HUDEP-2 (cell line): ENCODE data around the gene SWT1.

ENCODE experiments used
- DNase-seq, 76 experiments: peaks; one replicate each; lab custom pipeline; 2025; ENCODE audit not compliant: unreplicated experiment in 76 of 76; lab: John Stamatoyannopoulos, UW

SWT1 gene

GRCh38 chr1:185284116-185284515 is 127.1 kb downstream of the SWT1 start:
- DNase-seq = peak in 11 of 76 experiments; percentile 19 to 70 (median 52)

- DNase-seq = peak in 75 of 76 experiments; percentile 17 to 97 (median 78)
These were observed 127.7 kb downstream of the SWT1 start for GRCh38 chr1:185284533-185285276.

DNA sequence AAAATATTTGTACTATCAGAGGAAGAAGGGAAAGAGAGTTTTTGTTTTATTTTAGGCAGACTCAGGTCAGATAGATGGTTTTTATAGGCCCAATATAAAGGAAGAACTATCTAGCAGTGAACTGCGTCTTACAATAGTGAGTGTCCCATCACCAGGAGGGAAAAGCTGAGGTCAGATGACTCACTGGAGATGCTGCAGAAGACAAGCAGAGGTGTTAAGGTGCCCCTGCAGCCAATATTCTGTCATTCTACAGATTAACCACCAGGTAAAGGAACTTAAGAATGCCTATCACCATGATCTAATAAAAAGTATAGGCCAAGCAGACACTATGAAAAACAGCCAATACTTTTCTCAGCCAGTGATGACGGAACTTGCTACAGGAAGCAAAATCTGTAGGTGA is 130.5 kb downstream of the SWT1 start:
- no peak for DNase-seq

DNA sequence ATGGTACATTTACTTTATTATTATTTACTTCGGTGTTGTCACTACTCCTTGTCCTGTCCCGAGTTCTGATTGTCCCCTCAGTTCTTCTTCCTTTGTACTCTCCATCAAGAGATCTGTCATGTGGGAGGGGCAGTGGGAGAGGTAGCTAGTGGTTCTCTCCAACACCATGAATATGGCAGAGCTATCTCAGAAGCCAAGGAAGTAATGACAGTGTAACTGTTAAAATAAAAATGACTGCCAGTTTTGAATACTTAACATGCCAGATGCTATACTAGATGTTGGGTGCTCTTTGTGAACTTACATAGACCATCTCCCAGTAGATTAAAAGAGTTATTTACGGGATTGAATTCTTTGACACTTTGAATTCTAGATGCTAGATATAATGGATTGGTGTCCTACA is 131.5 kb downstream of the SWT1 start:
- no peak for DNase-seq

DNA sequence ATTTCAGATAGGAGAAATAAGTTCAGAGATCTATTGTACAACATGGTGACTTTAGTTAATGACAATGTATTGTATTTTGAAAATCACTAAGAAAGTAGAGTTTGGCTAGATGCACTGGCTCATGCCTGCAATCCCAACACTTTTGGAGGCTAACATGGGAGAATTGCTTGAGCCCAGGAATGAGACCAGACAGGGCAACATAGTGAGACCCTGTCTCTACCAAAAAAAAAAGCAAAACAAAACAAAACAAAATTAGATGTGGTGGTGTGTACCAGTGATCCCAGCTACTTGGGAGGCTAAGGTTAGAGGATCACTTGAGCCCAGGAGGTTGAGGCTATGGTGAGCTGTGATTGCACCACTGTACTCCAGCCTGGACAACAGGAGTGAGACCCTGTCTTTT is 132.9 kb downstream of the SWT1 start:
- DNase-seq = no peak

DNA sequence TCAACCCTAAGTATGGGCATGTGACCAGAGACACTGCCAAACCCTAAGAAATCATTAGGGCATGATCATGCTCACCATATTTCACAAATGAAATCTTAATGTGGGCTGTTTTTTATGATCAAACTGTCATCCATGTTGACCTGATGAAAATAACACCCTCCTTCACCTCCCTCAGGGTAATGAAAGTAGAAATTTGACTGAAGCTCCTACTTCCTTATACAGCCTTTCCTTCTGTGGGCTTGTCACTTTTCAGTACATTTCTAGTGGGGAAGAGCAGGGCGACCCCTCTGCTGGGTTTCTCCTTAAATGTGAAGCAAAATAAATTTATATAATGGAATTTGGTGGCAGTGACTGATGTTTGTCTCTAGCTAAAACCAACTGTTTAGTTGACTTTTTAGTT is 134.2 kb downstream of the SWT1 start:
- no peak for DNase-seq

DNA sequence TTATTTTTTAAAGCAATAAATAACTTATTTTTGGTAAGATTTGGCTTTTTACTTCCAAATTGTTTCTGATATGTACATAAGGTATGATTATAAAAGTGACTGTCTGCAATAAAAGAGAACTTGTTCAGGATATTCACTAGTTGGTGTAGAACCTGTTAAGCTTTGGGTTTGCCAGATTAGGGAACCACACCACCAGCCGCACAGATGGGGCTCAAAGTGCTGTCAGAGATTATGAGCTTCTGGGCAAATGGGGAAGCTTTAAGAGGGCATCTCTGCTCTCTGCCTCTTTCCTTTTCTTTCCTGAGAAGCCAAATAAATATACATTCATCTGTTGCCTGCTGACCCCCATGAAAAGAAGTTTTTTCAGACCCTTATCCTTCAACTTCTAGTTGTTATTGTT is 134.7 kb downstream of the SWT1 start:
- DNase-seq = peak in 60 of 76 experiments; percentile 5 to 68 (median 38)

- DNase-seq = peak in 9 of 76 experiments; percentile 1 to 40 (median 20)
These were observed 135.3 kb downstream of the SWT1 start for GRCh38 chr1:185292237-185292636.

GRCh38 chr1:185293967-185294542 is 137.1 kb downstream of the SWT1 start:
- DNase-seq = peak in 1 of 76 experiments; percentile 14

- DNase-seq = no peak
These were observed 138.1 kb downstream of the SWT1 start for GRCh38 chr1:185295091-185295490.

- no peak for DNase-seq
These were observed 141.0 kb downstream of the SWT1 start for GRCh38 chr1:185297982-185298381.

DNA sequence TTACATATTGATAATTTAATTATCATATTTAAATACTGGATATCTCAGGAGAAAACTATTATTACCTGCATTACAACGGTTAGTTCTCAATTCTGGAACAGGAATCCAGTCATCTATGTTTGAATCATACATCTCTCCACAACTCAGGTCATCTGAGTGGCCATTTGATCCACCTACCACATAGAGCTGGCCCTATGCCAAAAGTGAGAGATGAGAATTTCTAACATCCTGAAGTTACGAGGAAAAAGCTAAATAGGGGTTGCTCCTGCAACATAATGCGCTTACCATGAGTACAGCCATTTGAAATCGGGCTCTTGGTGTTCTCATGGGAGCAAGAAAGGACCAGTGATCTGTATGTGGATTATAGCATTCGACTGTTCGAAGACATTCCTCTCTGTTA is 143.2 kb downstream of the SWT1 start:
- no peak for DNase-seq

DNA sequence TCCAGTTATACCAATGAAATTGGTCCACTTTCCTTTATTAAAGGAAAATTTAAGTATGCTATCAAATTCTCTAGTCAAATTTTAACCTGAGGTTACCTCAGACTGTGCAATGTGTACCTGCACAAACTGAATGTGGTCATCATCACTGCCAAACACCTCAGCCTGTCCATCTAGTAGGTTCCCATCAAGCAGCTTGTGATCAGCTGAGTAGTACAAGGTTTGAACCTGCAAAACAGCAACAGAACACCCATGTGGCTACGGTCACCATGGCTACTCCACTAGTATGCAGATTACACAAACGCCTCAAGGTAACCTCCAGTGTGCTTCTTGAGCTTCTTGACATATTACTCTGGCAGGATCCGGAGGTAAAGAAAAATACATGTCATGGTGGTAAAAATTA is 148.5 kb downstream of the SWT1 start:
- DNase-seq = no peak

GRCh38 chr1:185308126-185308525 is 151.2 kb downstream of the SWT1 start:
- DNase-seq = no peak

- DNase-seq = no peak
These were observed 152.6 kb downstream of the SWT1 start for GRCh38 chr1:185309566-185309965.

- DNase-seq = no peak
These were observed 154.7 kb downstream of the SWT1 start for GRCh38 chr1:185311589-185312225.

GRCh38 chr1:185312361-185313138 is 155.6 kb downstream of the SWT1 start:
- DNase-seq = no peak

DNA sequence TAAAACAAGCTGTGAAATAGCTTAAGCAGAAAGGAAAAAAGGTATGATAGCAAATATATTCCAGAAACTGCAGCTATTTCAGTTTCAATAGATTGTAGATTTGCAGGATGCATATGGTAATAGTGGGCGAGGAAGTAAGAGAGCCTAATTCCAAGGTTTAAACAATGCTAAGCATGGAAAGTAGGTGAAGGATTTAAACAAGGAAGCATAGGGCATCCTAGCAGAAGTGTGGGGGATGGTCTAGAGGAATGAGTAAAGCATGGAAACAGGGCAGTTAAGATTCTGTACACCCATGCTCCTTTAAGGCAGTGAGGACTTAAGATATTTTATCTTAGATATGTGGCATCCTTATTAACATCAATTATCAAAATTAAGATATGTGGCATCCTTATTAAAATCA is 157.4 kb downstream of the SWT1 start:
- peak in 8 of 76 experiments; percentile 7 to 32 (median 13) for DNase-seq

DNA sequence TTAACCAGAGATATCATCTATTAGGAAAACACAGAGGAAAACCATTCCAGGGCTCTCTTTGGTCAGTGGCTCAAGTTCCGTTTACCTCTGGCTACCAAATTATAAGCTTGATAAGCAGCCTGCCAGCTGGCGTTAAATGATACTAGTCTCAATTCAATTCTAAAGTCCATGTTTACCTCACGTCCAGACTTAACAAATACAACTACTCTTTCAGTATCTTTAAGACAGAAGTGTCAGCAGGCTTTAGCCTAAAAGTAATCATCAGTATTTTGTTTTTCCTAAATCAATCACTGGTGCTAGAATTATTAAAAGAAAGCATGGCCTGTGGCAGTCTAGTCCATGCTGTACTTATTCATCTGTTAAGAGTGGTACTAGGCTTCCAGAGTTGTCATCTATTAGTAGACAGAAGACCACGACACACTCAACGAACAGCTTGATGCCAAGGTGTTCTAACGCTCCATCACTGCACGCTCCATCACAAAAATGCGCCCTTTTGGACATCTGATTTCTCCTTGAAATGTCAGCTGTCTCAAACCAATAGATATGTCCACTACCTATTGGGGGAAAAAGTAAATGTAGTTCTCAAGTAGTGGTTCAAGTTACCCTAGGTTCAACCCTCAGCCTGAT is 158.6 kb downstream of the SWT1 start:
- DNase-seq = peak in 6 of 76 experiments; percentile 14 to 61 (median 18)

DNA sequence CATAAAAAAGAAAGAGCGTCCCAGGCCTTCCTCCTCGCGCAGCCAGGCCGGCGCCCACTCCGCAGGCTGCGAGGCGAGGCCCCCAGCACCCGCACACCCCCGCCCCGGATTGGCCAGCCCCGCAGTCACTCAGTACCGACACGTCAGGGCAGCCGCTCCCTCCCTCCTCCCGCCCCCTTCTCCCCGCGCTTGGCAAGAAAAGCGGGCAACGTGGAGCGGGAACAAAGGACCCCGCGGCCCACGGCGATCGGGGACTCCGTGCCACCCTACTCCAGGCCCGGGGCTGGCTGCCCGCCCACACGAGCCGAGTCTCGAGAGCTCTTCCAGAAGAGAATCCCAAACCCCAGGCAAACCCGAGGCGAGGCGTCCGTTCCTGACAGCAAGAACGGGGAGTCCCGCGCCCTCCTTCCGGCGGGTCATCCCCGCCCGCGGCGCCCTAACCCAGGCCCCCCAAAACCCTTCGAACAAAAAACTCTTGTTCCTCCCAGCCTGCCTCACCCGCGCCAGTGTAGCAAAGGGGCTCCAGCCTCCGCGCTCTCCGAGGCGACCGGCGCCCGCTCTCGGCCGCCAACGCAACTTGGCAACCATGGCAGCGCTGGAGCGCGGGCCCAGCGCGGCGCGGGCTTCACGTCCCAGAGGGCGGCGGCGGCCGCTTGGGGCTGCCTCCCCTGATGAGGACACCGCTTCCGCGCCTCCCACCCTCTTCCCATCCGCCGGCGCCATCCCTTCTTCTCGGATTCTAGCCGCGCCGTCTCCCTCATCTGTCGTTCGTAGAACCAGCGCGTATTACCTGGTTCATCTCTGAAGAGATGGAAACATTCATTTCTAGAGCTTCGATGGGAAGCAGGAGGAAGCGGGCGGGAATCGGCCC is 159.4 kb downstream of the SWT1 start:
- peak in 74 of 76 experiments; percentile 20 to 94 (median 84) for DNase-seq
